GM21447 (cell line): Measurements from ENCODE around the gene ACSL6.

Experiments used
- ATAC-seq: cut with Tn5 transposase; IDR thresholded peaks from one replicate; pipeline ENCODE4 v1.9.1; 2021; ENCODE audit not compliant: unreplicated experiment

The ACSL6 gene

GRCh38 chr5:132017738-132018625, 6.5 kb upstream of the ACSL6 start:
- no peak for ATAC-seq

GRCh38 chr5:132017316-132017715, 5.9 kb upstream of the ACSL6 start:
- ATAC-seq = no peak

- ATAC-seq = no peak
These were observed 5.3 kb upstream of the ACSL6 start for GRCh38 chr5:132016721-132017250.

- no peak for ATAC-seq
These were observed 2.3 kb upstream of the ACSL6 start for GRCh38 chr5:132013711-132014110.

GRCh38 chr5:132013006-132013689, 1.7 kb upstream of the ACSL6 start:
- no peak for ATAC-seq

GRCh38 chr5:132012371-132013005, 1.0 kb upstream of the ACSL6 start:
- no peak for ATAC-seq

GRCh38 chr5:132010989-132011621, 353 bp downstream of the ACSL6 start:
- no peak for ATAC-seq

GRCh38 chr5:132010645-132010988, 841 bp downstream of the ACSL6 start:
- no peak for ATAC-seq

- no peak for ATAC-seq
These were observed 1.6 kb downstream of the ACSL6 start for GRCh38 chr5:132009706-132010405.

- ATAC-seq = no peak
These were observed 2.3 kb downstream of the ACSL6 start for GRCh38 chr5:132008961-132009680.

GRCh38 chr5:132008163-132008473, 3.3 kb downstream of the ACSL6 start:
- no peak for ATAC-seq

- peak; percentile 66 for ATAC-seq
These were observed 3.9 kb downstream of the ACSL6 start for GRCh38 chr5:132007399-132008162.

GRCh38 chr5:132006331-132007120, 4.9 kb downstream of the ACSL6 start:
- ATAC-seq = no peak

GRCh38 chr5:132005591-132005990, 5.9 kb downstream of the ACSL6 start:
- ATAC-seq = no peak

- no peak for ATAC-seq
These were observed 7.5 kb downstream of the ACSL6 start for GRCh38 chr5:132003982-132004381.

GRCh38 chr5:132003170-132003744, 8.2 kb downstream of the ACSL6 start:
- no peak for ATAC-seq

- no peak for ATAC-seq
These were observed 8.7 kb downstream of the ACSL6 start for GRCh38 chr5:132002757-132003156.
